ENCODE data around the gene ZNF398.

ZNF398 gene

DNA sequence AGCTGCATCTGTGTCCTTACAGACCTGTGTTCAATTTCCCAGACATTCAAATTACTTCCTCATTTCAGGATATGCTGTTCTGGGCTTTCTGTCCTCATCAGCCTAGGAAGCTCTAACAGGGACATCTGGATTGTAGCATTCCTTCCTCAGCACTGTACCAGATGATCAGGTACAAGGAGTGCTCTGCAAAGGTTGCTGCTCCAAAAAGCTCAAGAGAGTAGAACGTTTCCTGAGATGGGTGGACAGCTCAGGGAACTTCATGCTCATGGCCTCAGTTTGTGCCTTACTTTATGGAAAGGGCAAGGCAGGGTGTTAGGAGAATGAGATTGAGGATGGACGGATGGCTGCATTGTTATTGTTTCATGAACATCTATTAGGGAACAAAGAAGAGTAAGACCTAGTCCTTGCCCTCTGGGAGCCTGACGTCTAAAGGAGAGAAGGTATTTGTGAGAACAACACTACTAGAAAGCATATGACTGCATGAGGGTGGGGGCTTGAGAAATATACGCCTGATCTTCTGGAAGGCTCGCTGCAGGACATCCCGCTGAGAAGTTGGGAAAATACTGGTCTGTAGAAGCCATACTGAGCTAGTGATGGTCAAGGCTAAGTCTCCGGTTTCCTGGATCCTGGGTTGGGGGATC lies 81.7 kb downstream of the ZNF398 start:
- H2AFZ ChIP-seq (ENCODE audit: low read depth, low read length) = no peak overlapping the region
- H3K4me3 ChIP-seq (ENCODE audit: low read length) = no peak overlapping the region
- H3K9me3 ChIP-seq (ENCODE audit: low read length) = no peaks in the 10 kb centered on the region
- H3K27me3 ChIP-seq (ENCODE audit: insufficient read depth, low read length) = no peaks in the 10 kb centered on the region
- H3K4me1 ChIP-seq (ENCODE audit: insufficient read depth, low read length) = no peaks in the 10 kb centered on the region
- H3K36me3 ChIP-seq (ENCODE audit: insufficient read depth, low read length) = peaks cover 12% of the 10 kb centered on the region

DNA sequence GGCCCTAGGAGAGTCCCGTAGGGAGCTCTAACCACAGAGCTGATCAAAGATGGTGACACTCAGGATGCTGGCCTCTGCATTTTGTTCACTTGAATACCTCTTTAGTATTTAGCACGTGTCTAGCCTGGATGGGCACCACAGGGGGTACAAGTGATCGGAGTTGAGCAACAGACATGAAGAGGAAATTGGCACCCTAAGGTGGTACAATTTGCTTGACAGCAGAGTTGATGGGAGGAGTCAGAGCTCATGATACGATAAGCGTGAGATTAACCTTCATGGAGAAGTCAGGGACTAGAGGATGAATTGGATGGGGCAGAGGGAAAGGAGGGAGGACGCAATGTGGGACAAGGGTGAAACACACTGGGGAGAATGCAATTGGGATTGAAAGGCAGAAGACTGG lies 82.3 kb downstream of the ZNF398 start:
- H3K4me3 ChIP-seq (ENCODE audit: low read length) = no peak overlapping the region

DNA sequence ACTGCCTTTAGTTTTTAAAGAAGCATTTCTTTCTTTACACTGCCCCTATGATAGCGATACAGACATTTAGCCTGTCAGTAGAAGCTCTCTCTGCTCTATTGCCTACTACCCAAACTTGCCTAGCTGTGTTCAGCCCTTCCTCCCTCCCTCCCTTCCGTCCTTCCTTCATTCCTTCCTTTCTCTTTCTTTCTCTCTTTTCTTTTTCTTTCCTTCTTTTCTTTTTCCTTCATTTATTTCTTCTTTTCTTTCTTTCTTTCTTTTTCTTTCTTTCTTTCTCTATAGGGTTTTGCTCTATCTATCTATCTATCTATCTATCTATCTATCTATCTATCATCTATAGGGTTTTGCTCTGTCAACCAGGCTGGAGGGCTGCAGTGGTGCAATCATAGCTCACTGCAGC lies 85.1 kb downstream of the ZNF398 start:
- Histone ChIP-seq H2AFZ (ENCODE audit: low read depth, low read length) (no peak overlapping the region), H3K9me3 (ENCODE audit: low read length) (no peaks in the 10 kb centered on the region), H3K36me3 (ENCODE audit: insufficient read depth, low read length) (no peaks in the 10 kb centered on the region), H3K4me1 (ENCODE audit: insufficient read depth, low read length) (no peaks in the 10 kb centered on the region), H3K4me3 (ENCODE audit: low read length) (no peak overlapping the region), H3K27me3 (ENCODE audit: insufficient read depth, low read length) (no peaks in the 10 kb centered on the region)

More for the DNA sequence above, 82.3 kb downstream of the ZNF398 start:
- no peak overlapping the region for H2AFZ ChIP-seq (ENCODE audit: low read depth, low read length)
- H3K4me1 ChIP-seq (ENCODE audit: insufficient read depth, low read length) = no peaks in the 10 kb centered on the region
- H3K27me3 ChIP-seq (ENCODE audit: insufficient read depth, low read length) = no peaks in the 10 kb centered on the region
- no peaks in the 10 kb centered on the region for H3K9me3 ChIP-seq (ENCODE audit: low read length)
- H3K36me3 ChIP-seq (ENCODE audit: insufficient read depth, low read length) = peaks cover 7% of the 10 kb centered on the region

Measured in neuron (in vitro differentiated cells).